Psoas muscle (tissue), 8 donors: ENCODE measurements around the gene DENND2C. TPM values are rescaled to one million over a fixed set of nuclear protein-coding genes. Genes with fewer than 3 reads are reported as not detected.

Source experiments
- ATAC-seq, 4 donors: fragments of 200-7000 bp; cut with Tn5 transposase; one replicate each; pipeline ENCODE4 v1.9.1; 2020; ENCODE audit warnings: moderate library complexity in 3 of 4, mild to moderate bottlenecking in 2 of 4
- DNase-seq, 2 donors: peaks; one replicate each; pipeline ENCODE4 v3.0.0-alpha.2; 2020
- H3K27ac ChIP-seq: fragments of 200-600 bp; one replicate; pipeline ENCODE4 v1.8.0; 2022
- H3K27me3 ChIP-seq, 3 donors: fragments of 200-600 bp in 1 of 3; one replicate each; pipeline versions ENCODE4 v1.6.1 to v1.8.0; 2013 to 2022; ENCODE audit warnings: low read length in 2 of 3, mild to moderate bottlenecking in 2 of 3, moderate library complexity in 1 of 3; ENCODE audit not compliant: insufficient read depth in 3 of 3
- H3K36me3 ChIP-seq, 2 donors: fragments of 200-600 bp in 1 of 2; one replicate each; pipeline versions ENCODE4 v1.6.1 to v1.8.0; 2013 to 2022; ENCODE audit warnings: low read depth in 1 of 2, mild to moderate bottlenecking in 1 of 2, moderate library complexity in 1 of 2; ENCODE audit not compliant: insufficient read depth in 1 of 2
- H3K4me1 ChIP-seq: fragments of 200-600 bp; one replicate; pipeline ENCODE4 v1.8.0; 2022
- H3K4me3 ChIP-seq: fragments of 200-600 bp; one replicate; pipeline ENCODE4 v1.8.0; 2022; ENCODE audit warnings: mild to moderate bottlenecking
- H3K9me3 ChIP-seq: fragments of 200-600 bp; one replicate; pipeline ENCODE4 v1.8.0; 2022
- WGBS, 3 donors: extraction: QIAGEN DNeasy Blood & Tissue Kit; methylation state at CpG; one replicate each; pipeline versions ENCODE4 v1.1.6 to v1.1.7; 2013; 5-methylcytosine and 5-hydroxymethylcytosine counted together
- intact Hi-C, 2 donors: fragments of 100-400 bp; cut with DNase I; formaldehyde crosslinking; loops; one replicate each; pipeline versions ENCODE4 v1.11.0 to v1.14.2; 2022
- polyA plus RNA-seq, 3 donors: library from polyadenylated mRNA; stranded (reverse); fragments of 200-250 nt; gene quantifications; one replicate each; pipeline ENCODE4 v1.2.3, GENCODE V29; 2013
- total RNA-seq, 4 donors: library from RNA; stranded (reverse); fragmentation: NEBNext Ultra II Directional in 2 of 4; extraction: Animal tissue kit (Norgen Biotek cat#: 25700) in 2 of 4; gene quantifications; one replicate each; pipeline versions ENCODE4 v1.2.1 to v1.2.4, GENCODE V29; 2021 to 2023
- TF ChIP-seq, protein P1 (sequence below): fragments of 200-600 bp; IDR thresholded peaks from one replicate; pipeline ENCODE4 v1.8.0; 2022; ENCODE audit warnings: antibody characterized with exemption
- donor health status: healthy with polysubstance abuse.
- donor health status: DM: no; HTN: no; CAD: no; lungs with moderate emphysema.
- donor health status: Bipolar disorder and iron deficiency.
- donor health status: healthy.
- donor health status: DM: yes; HTN: yes; CAD: no.
- donor health status: DM: no; HTN: no; CAD: no.
- donor health status: DM: no; HTN: no; CAD: no.
- donor health status: DM: yes; HTN: yes; CAD: no.

The DENND2C gene
- total and polyA plus RNA-seq, 7 donors = 1.4 to 18.3 (median 13.3) TPM

DNA sequence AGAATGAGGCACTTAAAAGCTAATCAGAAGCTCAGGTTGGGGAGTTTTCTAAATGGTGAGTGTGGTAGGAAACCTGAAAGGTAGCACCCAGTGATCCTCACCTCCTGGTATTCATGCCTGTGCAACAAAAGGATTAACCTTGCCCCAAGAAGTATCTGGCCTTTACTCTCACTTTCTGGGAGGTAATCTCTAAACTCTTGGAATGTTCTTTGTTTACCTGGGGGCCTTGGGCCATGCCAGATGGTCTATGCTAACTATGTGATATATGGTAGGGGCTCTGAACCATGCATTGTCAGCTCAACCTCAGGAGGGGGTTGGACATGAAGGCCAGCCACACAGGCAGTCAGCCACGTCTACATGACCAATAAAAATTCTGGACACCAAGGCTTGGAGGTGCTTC lies 134.4 kb downstream of the DENND2C start:
- DNase-seq = no peak
- WGBS, 3 donors = 34 to 61% (median 42%) methylated on average over 1 of the region's 1 CpG

More for the DNA sequence above, 134.4 kb downstream of the DENND2C start:
- Histone ChIP-seq H3K27me3 (no peaks in the 10 kb centered on the region), H3K27ac (no peak overlapping the region), H3K4me1 (no peaks in the 10 kb centered on the region), H3K9me3 (no peaks in the 10 kb centered on the region), H3K36me3 (peaks cover 0 to 10% of the 10 kb centered on the region in 2 donors), H3K4me3 (no peak overlapping the region)
- ATAC-seq = no peak
- TF ChIP-seq, protein P1, sequence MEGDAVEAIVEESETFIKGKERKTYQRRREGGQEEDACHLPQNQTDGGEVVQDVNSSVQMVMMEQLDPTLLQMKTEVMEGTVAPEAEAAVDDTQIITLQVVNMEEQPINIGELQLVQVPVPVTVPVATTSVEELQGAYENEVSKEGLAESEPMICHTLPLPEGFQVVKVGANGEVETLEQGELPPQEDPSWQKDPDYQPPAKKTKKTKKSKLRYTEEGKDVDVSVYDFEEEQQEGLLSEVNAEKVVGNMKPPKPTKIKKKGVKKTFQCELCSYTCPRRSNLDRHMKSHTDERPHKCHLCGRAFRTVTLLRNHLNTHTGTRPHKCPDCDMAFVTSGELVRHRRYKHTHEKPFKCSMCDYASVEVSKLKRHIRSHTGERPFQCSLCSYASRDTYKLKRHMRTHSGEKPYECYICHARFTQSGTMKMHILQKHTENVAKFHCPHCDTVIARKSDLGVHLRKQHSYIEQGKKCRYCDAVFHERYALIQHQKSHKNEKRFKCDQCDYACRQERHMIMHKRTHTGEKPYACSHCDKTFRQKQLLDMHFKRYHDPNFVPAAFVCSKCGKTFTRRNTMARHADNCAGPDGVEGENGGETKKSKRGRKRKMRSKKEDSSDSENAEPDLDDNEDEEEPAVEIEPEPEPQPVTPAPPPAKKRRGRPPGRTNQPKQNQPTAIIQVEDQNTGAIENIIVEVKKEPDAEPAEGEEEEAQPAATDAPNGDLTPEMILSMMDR = no peak
- intact Hi-C loops = no loop called here

Other genes with a start within 250 kb of the DENND2C start
- gene TRIM33, start 158.8 kb downstream of the DENND2C start, total RNA-seq = 10 to 100 TPM; 15.2 to 22.0 (median 20.6) TPM
- 1 to 10 TPM; 4.6 to 7.2 (median 6.7) TPM for gene TRIM33, start 158.8 kb downstream of the DENND2C start, polyA plus RNA-seq
- 10 to 100 TPM; 22.0 to 33.6 (median 27.0) TPM for gene BCAS2, start 88.4 kb downstream of the DENND2C start, total RNA-seq
- 10 to 100 TPM; 30.5 to 52.5 (median 34.5) TPM for gene BCAS2, start 88.4 kb downstream of the DENND2C start, polyA plus RNA-seq
- gene AMPD1, start 25.5 kb upstream of the DENND2C start, total RNA-seq = 100 to 1,000 TPM in 2 of 4 donors, 10 to 100 TPM in 2; 73.4 to 289 (median 155) TPM
- gene AMPD1, start 25.5 kb upstream of the DENND2C start, polyA plus RNA-seq = 100 to 1,000 TPM in 2 of 3 donors, 1 to 10 TPM in 1; 4.8 to 174 (median 129) TPM
- gene NRAS, start 46.7 kb upstream of the DENND2C start, total RNA-seq = 1 to 10 TPM; 3.6 to 6.6 (median 5.9) TPM
- gene NRAS, start 46.7 kb upstream of the DENND2C start, polyA plus RNA-seq = 10 to 100 TPM in 1 of 3 donors, 1 to 10 TPM in 2; 4.3 to 15.8 (median 5.0) TPM
- gene CSDE1, start 87.9 kb upstream of the DENND2C start, total RNA-seq = 1,000 to 10,000 TPM; 1,331 to 1,888 (median 1,427) TPM
- gene CSDE1, start 87.9 kb upstream of the DENND2C start, polyA plus RNA-seq = 1,000 to 10,000 TPM in 1 of 3 donors, 100 to 1,000 TPM in 2; 305 to 1,390 (median 578) TPM
- gene SIKE1, start 110.6 kb upstream of the DENND2C start, total RNA-seq = 10 to 100 TPM; 29.8 to 40.0 (median 34.7) TPM
- 10 to 100 TPM; 30.4 to 53.2 (median 35.2) TPM for gene SIKE1, start 110.6 kb upstream of the DENND2C start, polyA plus RNA-seq
- not detected for gene SYCP1, start 184.8 kb upstream of the DENND2C start, total RNA-seq
- not detected for gene SYCP1, start 184.8 kb upstream of the DENND2C start, polyA plus RNA-seq